ENCODE measurements around the gene PROX2.

The PROX2 gene

GRCh38 chr14:74890262-74890661 is 14.3 kb upstream of the PROX2 start:
- TF ChIP-seq CTCF (IDR thresholded peaks at IDR 0.05; ENCODE audit: borderline replicate concordance, extremely low read depth, low read length, poor library complexity, severe bottlenecking) (no peak), EZH2 (IDR thresholded peaks at IDR 0.05; ENCODE audit: borderline replicate concordance, low read depth, low read length, severe bottlenecking) (no peak)
- Histone ChIP-seq H3K27ac (ENCODE audit: low read length) (no peak overlapping the region), H3K9ac (ENCODE audit: low read depth, low read length) (no peak overlapping the region), H4K20me1 (ENCODE audit: insufficient read depth, low read length) (peaks cover 26% of the 10 kb centered on the region; the same call in 1 of the 2 replicates), H3K79me2 (ENCODE audit: insufficient read depth, low read length) (peaks cover 43% of the 10 kb centered on the region), H3K4me2 (ENCODE audit: insufficient read depth, low read length) (no peak overlapping the region), H2AFZ (ENCODE audit: low read depth, low read length) (no peak overlapping the region), H3K27me3 (ENCODE audit: insufficient read depth, low read length, poor library complexity) (no peaks in the 10 kb centered on the region), H3K4me1 (ENCODE audit: insufficient read depth, low read length) (peaks cover 9% of the 10 kb centered on the region), H3K36me3 (ENCODE audit: insufficient read depth, low read length) (peaks cover 87% of the 10 kb centered on the region), H3K4me3 (ENCODE audit: low read depth in 1 of 2, low read length in 2 of 2) (no peak overlapping the region), H3K9me3 (ENCODE audit: insufficient read depth, low read length, severe bottlenecking) (no peaks in the 10 kb centered on the region)
- no peak for DNase-seq
- no peak for ATAC-seq (ENCODE audit: insufficient read depth, low read depth)

GRCh38 chr14:74888164-74889158 is 12.5 kb upstream of the PROX2 start:
- H3K27me3 ChIP-seq (ENCODE audit: insufficient read depth, low read length, poor library complexity) = no peaks in the 10 kb centered on the region
- no peak for TF ChIP-seq CTCF (IDR thresholded peaks at IDR 0.05; ENCODE audit: borderline replicate concordance, extremely low read depth, low read length, poor library complexity, severe bottlenecking)
- no peak for TF ChIP-seq EZH2 (IDR thresholded peaks at IDR 0.05; ENCODE audit: borderline replicate concordance, low read depth, low read length, severe bottlenecking)
- no peak overlapping the region for H3K9ac ChIP-seq (ENCODE audit: low read depth, low read length)
- no peak overlapping the region for H3K27ac ChIP-seq (ENCODE audit: low read length)
- peaks cover 25% of the 10 kb centered on the region for H3K4me1 ChIP-seq (ENCODE audit: insufficient read depth, low read length)
- H2AFZ ChIP-seq (ENCODE audit: low read depth, low read length) = no peak overlapping the region
- H3K4me2 ChIP-seq (ENCODE audit: insufficient read depth, low read length) = no peak overlapping the region
- H3K79me2 ChIP-seq (ENCODE audit: insufficient read depth, low read length) = peaks cover 61% of the 10 kb centered on the region
- DNase-seq = no peak
- H3K4me3 ChIP-seq (ENCODE audit: low read depth in 1 of 2, low read length in 2 of 2) = no peak overlapping the region
- peaks cover 81% of the 10 kb centered on the region for H3K36me3 ChIP-seq (ENCODE audit: insufficient read depth, low read length)
- ATAC-seq (ENCODE audit: insufficient read depth, low read depth) = no peak
- peaks cover 41% of the 10 kb centered on the region; the same call in 1 of the 2 replicates for H4K20me1 ChIP-seq (ENCODE audit: insufficient read depth, low read length)
- H3K9me3 ChIP-seq (ENCODE audit: insufficient read depth, low read length, severe bottlenecking) = no peaks in the 10 kb centered on the region

GRCh38 chr14:74886001-74886400 is 10.1 kb upstream of the PROX2 start:
- peaks cover 51% of the 10 kb centered on the region; the same call in 1 of the 2 replicates for H4K20me1 ChIP-seq (ENCODE audit: insufficient read depth, low read length)
- H3K4me2 ChIP-seq (ENCODE audit: insufficient read depth, low read length) = peak overlapping the region; percentile 26; the same call in 1 of the 2 replicates
- no peak overlapping the region for H3K27ac ChIP-seq (ENCODE audit: low read length)
- peaks cover 56% of the 10 kb centered on the region for H3K36me3 ChIP-seq (ENCODE audit: insufficient read depth, low read length)
- peaks cover 82% of the 10 kb centered on the region for H3K79me2 ChIP-seq (ENCODE audit: insufficient read depth, low read length)
- no peak for DNase-seq
- no peak overlapping the region for H3K4me3 ChIP-seq (ENCODE audit: low read depth in 1 of 2, low read length in 2 of 2)
- ATAC-seq (ENCODE audit: insufficient read depth, low read depth) = no peak
- TF ChIP-seq CTCF (IDR thresholded peaks at IDR 0.05; ENCODE audit: borderline replicate concordance, extremely low read depth, low read length, poor library complexity, severe bottlenecking) (no peak), EZH2 (IDR thresholded peaks at IDR 0.05; ENCODE audit: borderline replicate concordance, low read depth, low read length, severe bottlenecking) (no peak)
- H3K9ac ChIP-seq (ENCODE audit: low read depth, low read length) = 0 out of 2 replicates have a peak overlapping the region, but pooled peaks have one; percentile 5
- no peak overlapping the region for H2AFZ ChIP-seq (ENCODE audit: low read depth, low read length)
- H3K9me3 ChIP-seq (ENCODE audit: insufficient read depth, low read length, severe bottlenecking) = no peaks in the 10 kb centered on the region
- no peaks in the 10 kb centered on the region for H3K27me3 ChIP-seq (ENCODE audit: insufficient read depth, low read length, poor library complexity)
- peaks cover 40% of the 10 kb centered on the region for H3K4me1 ChIP-seq (ENCODE audit: insufficient read depth, low read length)
